HCEC 1CT (cell line): ENCODE measurements around the gene DMBX1.

Experiments used
- DNase-seq: peaks from one replicate; pipeline ENCODE4 v3.0.0-alpha.2; 2017

The DMBX1 gene

GRCh38 chr1:46526691-46527291, 37.2 kb downstream of the DMBX1 start:
- no peak for DNase-seq

DNA sequence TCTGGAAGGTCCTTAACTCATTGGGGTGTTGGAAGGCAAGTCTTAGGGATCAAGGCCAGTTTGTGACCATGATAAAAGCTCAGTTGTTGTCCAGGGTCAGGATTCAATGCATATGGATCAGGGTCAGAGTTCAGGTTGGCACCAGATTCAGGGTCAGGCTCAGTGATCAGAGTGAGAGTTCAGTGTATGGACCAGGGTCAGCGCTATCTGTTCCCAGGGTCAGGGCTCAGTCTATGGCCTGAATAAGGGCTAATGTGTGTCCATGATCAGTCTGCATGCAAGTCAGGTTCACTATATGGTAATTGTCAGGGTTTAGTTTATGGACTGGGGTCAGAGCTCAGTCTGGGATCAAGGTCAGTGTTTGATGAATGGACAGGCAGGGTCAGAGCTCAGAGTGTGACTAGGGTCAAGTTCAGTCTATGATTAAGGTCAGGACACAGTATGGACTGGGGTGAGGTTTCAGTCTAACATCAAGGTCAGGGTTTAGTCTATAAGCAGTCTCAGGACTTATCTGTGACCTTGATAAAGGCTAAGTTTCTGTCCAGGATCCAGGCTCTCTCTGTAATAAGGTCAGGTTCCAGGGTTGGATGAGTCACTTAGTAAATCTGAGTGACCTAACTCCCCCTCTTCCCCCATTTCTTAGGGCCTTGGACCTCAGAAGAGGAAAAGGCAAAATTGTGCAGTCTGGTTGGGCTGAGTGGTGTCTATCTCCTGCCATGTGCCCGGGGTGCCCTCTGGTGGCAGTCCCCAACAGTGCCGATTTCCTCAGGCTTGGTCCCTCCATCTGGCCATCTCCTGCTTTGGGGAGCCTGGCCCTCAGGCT, 38.0 kb downstream of the DMBX1 start:
- peak; percentile 72 for DNase-seq

- DNase-seq: peak; percentile 54
These were observed 38.8 kb downstream of the DMBX1 start for GRCh38 chr1:46528297-46528955.

DNA sequence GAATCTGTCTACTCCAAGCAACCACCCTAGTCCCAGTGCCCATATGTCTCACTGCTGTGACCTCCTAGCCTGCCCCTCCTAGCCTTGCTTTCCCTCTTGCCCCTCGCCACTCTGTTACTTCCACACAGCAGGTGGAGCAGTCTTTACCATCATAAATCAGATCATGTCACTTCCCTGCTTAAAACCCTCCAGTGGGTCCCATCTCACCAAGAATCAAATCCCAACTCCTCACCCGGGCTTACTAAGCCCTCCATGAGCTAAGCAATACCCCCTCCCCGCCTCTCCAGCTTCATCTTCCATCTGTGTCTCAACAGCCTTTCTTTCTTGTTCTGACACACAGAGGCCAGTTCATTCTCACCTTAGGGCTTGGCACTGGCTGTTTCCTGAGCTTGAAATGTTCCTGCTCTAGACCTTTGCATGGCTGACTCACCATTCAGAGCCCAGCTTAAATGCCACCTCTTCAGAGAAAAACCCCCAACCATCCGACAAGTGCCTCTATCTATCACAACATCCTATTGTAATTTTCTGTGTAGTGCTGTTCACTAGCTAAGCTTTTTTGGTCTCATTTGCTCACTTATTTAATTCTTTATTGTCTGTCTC, 39.5 kb downstream of the DMBX1 start:
- DNase-seq: no peak

DNA sequence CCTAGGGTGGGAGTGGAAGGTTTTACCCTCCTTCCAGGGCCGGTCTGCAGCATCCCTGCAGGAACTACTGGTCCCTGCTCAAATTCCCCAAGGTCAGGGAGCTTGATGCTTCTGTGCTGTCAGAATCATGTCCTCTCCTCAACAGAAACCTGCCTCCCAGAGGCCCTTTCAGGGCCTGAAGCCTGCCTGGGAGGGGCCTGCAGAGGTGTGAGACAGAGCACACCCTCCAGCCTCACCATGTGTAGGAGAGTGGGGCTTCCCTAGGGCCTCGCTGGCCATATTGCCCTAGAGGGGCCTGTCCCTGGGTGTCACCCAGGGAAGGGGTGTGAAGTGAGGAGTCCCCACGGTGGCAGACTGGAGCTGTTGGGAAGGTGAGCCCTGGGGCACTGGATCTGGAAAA, 40.7 kb downstream of the DMBX1 start:
- no peak for DNase-seq

GRCh38 chr1:46530791-46531409, 41.3 kb downstream of the DMBX1 start:
- peak; percentile 27 for DNase-seq

DNA sequence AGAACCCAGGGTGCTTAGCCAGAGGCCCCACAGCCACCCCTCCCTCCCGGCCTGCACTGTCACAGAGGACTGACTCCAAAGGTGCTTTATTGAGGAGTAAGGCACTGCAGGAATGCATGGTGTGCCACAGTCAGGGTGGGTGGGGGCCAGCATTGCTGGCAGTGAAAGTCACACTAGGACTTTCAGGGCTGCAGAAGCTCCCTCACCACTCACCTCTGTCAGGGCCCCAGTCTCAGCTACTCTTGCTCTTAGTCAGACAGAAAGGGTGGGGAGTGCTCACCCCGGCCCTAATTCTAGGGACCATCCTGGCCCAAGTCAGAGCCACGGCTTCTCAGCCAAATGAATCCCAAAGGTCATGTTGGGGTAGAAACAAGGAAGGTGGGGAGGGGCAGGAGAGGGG, 42.5 kb downstream of the DMBX1 start:
- DNase-seq: no peak

- peak; percentile 38 for DNase-seq
These were observed 43.0 kb downstream of the DMBX1 start for GRCh38 chr1:46532498-46533178.

- peak; percentile 13 for DNase-seq
These were observed 43.7 kb downstream of the DMBX1 start for GRCh38 chr1:46533179-46533864.

DNA sequence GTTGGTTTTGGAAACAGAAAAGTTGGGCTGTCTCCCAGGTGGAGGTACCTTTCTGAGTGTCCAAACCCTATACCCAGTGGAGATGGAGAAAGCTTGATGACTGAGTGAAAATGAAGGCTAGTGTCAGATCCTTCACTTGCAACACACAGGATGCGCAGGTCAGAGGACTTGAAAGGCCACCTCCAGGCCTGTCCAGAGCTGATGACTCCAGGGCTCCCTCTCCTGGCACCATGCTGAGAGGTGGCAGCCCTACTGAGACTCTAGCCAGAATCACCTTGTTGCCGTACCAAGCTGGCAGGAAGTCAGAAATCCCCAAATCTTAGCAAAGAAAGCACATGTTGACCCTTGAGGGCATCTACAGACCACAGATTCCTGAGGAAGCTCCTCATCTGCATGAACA, 45.4 kb downstream of the DMBX1 start:
- peak; percentile 35 for DNase-seq

DNA sequence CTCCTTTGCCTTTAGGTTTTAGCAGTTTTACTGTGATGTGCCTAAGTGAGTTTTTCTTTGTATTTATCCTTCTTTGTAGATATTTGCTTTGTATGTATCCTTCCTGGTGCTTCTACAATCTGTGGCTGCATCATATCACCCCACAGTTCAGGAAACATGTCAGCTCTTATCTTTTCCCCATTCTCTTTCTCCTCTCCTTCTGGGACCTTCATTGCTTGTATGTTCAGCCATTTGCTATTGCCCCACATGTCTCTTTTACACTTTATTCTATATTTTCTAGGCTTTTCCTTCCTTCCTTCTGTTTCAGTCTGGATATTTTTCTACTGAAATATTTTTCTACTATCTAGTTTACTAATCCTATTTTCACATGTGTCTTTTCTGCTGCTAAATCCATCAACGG, 46.9 kb downstream of the DMBX1 start:
- no peak for DNase-seq

GRCh38 chr1:46537651-46538050, 48.0 kb downstream of the DMBX1 start:
- DNase-seq: no peak

- no peak for DNase-seq
These were observed 48.5 kb downstream of the DMBX1 start for GRCh38 chr1:46538147-46538546.
